ENCODE measurements around the gene CEP192.

DNA sequence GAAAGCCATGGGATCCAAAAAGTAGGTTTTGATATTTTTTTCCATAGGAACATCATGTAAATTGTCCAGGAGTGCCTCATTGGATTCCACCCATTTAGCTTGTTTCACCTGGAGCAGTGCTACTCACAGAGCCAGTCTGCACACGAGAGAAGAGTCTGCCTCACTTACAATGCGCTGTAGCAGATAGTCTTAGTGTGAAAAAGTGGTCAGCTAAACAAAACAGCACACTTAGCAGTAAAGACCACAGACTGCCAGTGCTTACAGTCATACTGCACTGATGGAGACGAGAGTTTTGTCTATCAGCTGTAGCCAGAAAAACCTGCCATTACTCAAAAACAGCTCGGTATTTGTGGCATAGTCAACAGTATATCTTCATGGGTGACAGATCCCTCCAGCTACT, 113.9 kb downstream of the CEP192 start:
- TF ChIP-seq, protein P1, sequence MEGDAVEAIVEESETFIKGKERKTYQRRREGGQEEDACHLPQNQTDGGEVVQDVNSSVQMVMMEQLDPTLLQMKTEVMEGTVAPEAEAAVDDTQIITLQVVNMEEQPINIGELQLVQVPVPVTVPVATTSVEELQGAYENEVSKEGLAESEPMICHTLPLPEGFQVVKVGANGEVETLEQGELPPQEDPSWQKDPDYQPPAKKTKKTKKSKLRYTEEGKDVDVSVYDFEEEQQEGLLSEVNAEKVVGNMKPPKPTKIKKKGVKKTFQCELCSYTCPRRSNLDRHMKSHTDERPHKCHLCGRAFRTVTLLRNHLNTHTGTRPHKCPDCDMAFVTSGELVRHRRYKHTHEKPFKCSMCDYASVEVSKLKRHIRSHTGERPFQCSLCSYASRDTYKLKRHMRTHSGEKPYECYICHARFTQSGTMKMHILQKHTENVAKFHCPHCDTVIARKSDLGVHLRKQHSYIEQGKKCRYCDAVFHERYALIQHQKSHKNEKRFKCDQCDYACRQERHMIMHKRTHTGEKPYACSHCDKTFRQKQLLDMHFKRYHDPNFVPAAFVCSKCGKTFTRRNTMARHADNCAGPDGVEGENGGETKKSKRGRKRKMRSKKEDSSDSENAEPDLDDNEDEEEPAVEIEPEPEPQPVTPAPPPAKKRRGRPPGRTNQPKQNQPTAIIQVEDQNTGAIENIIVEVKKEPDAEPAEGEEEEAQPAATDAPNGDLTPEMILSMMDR (IDR thresholded peaks at IDR 0.05) = no peak
- no peak for TF ChIP-seq POLR2A (IDR thresholded peaks at IDR 0.05)

Measured in testis (tissue), 2 donors.